ENCODE measurements around the gene SYCE1L.
"Not testable (repeated sequence)": the region's sequence is repeated elsewhere in the genome, so short reads cannot be mapped to it uniquely, and the experiment has no call there.

Gene SYCE1L

GRCh38 chr16:77197747-77198146, 1.5 kb upstream of the SYCE1L start:
- DNase-seq (ENCODE audit: low spot score), result no peak

GRCh38 chr16:77206533-77206932, 7.3 kb downstream of the SYCE1L start:
- DNase-seq (ENCODE audit: low spot score), result no peak

GRCh38 chr16:77207030-77207429, 7.8 kb downstream of the SYCE1L start:
- DNase-seq (ENCODE audit: low spot score), result no peak

- no peak for DNase-seq (ENCODE audit: low spot score)
Measured at GRCh38 chr16:77208382-77208781, 9.2 kb downstream of the SYCE1L start.

GRCh38 chr16:77211880-77212740, 12.9 kb downstream of the SYCE1L start:
- peak; percentile 28 for DNase-seq (ENCODE audit: low spot score)

- peak; percentile 49 for DNase-seq (ENCODE audit: low spot score)
Measured at GRCh38 chr16:77212741-77213541, 13.7 kb downstream of the SYCE1L start.

GRCh38 chr16:77213542-77214106, 14.4 kb downstream of the SYCE1L start:
- peak; percentile 77 for DNase-seq (ENCODE audit: low spot score)

GRCh38 chr16:77214411-77215138, 15.4 kb downstream of the SYCE1L start:
- no peak for DNase-seq (ENCODE audit: low spot score)

GRCh38 chr16:77219437-77219836, 20.2 kb downstream of the SYCE1L start:
- no peak for DNase-seq (ENCODE audit: low spot score)

GRCh38 chr16:77220427-77220826, 21.2 kb downstream of the SYCE1L start:
- DNase-seq (ENCODE audit: low spot score), result no peak

GRCh38 chr16:77221482-77221881, 22.3 kb downstream of the SYCE1L start:
- peak; percentile 33 for DNase-seq (ENCODE audit: low spot score)

- no peak for DNase-seq (ENCODE audit: low spot score)
Measured at GRCh38 chr16:77223184-77223583, 24.0 kb downstream of the SYCE1L start.

- no peak for DNase-seq (ENCODE audit: low spot score)
Measured at GRCh38 chr16:77225182-77225581, 26.0 kb downstream of the SYCE1L start.

- DNase-seq (ENCODE audit: low spot score), result no peak
Measured at GRCh38 chr16:77227745-77228144, 28.5 kb downstream of the SYCE1L start.

GRCh38 chr16:77231047-77231446, 31.8 kb downstream of the SYCE1L start:
- DNase-seq (ENCODE audit: low spot score), result no peak

GRCh38 chr16:77233799-77234519, 34.8 kb downstream of the SYCE1L start:
- DNase-seq (ENCODE audit: low spot score), result no peak

- DNase-seq (ENCODE audit: low spot score), result no peak
Measured at GRCh38 chr16:77234611-77235010, 35.4 kb downstream of the SYCE1L start.

- DNase-seq (ENCODE audit: low spot score), result peak; percentile 91
Measured at GRCh38 chr16:77236063-77236511, 36.9 kb downstream of the SYCE1L start.

GRCh38 chr16:77238593-77238992, 39.4 kb downstream of the SYCE1L start:
- no peak for DNase-seq (ENCODE audit: low spot score)

GRCh38 chr16:77242471-77242870, 43.3 kb downstream of the SYCE1L start:
- DNase-seq (ENCODE audit: low spot score), result not testable (repeated sequence)

GRCh38 chr16:77246150-77246549, 46.9 kb downstream of the SYCE1L start:
- DNase-seq (ENCODE audit: low spot score), result no peak
